SK-N-SH (cell line): ENCODE measurements around the gene APPL1.

Experiments used
- ELF1 ChIP-seq: IDR thresholded peaks from 2 replicates; pipeline ENCODE4 v1.4.0; 2012
- EP300 ChIP-seq, 2 experiments: IDR thresholded peaks; 2 replicates each; pipeline versions ENCODE4 v1.4.0 to v1.6.1; 2012; ENCODE audit warnings: borderline replicate concordance in 1 of 2, low read depth in 1 of 2, low read length in 1 of 2
- FOXJ3 ChIP-seq: sonication (generic); formaldehyde crosslinking; IDR thresholded peaks from 2 replicates; pipeline ENCODE4 v1.5.1; 2020; ENCODE audit warnings: mild to moderate bottlenecking, missing genetic modification reagents
- GABPA ChIP-seq: IDR thresholded peaks from 2 replicates; pipeline ENCODE4 v1.4.0; 2012; ENCODE audit warnings: low read depth, mild to moderate bottlenecking
- MXI1 ChIP-seq: IDR thresholded peaks from 2 replicates; pipeline ENCODE4 v1.6.1; 2012; ENCODE audit warnings: mild to moderate bottlenecking, low read depth, low read length, improper control_type of control experiment
- NRF1 ChIP-seq: IDR thresholded peaks from 2 replicates; pipeline ENCODE4 v1.6.1; 2012; ENCODE audit warnings: low read depth, mild to moderate bottlenecking, low read length
- POLR2AphosphoS5 ChIP-seq: IDR thresholded peaks from 2 replicates; pipeline ENCODE4 v1.6.1; 2012; ENCODE audit warnings: low read depth, low read length
- RCOR1 ChIP-seq: fragments of 150-350 bp; IDR thresholded peaks from 2 replicates; pipeline ENCODE4 v1.6.1; 2017; ENCODE audit warnings: antibody characterized with exemption, low read length
- RFX5 ChIP-seq: IDR thresholded peaks from 2 replicates; pipeline ENCODE4 v1.6.1; 2012; ENCODE audit warnings: mild to moderate bottlenecking, improper control_type of control experiment, low read length
- TEAD4 ChIP-seq: IDR thresholded peaks from 2 replicates; pipeline ENCODE4 v1.4.0; 2012; ENCODE audit warnings: mild to moderate bottlenecking, borderline replicate concordance; ENCODE audit not compliant: insufficient read depth
- YY1 ChIP-seq: IDR thresholded peaks from 2 replicates; pipeline ENCODE4 v1.4.0; 2012; ENCODE audit warnings: low read depth, mild to moderate bottlenecking
- TF ChIP-seq, protein P1 (sequence below): fragments of 200-600 bp; sonication (generic); IDR thresholded peaks from 2 replicates; pipeline ENCODE4 v1.6.1; 2017; ENCODE audit warnings: antibody characterized with exemption, mild to moderate bottlenecking, moderate library complexity
- TF ChIP-seq, protein P2 (sequence below): IDR thresholded peaks from 2 replicates; pipeline ENCODE4; 2012

DNA sequence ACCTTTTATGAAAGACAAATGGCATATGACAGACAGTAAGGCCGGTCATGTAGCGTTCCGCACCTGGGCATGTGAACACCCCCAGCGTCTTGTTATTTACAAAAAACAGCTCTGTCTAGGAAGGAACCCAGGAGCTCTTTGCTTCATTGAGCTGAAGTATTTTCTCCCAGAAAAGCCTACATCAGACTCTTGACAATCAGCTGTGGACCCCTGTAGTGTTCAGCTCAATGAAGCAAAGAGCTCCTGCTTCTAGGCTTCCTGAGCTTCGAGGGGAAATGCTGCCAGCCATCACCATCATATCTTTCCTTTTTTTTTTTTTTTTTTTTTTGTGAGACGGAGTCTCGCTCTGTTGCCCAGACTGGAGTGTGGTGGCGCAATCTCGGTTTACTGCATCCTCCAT, 60.9 kb downstream of the APPL1 start:
- TF ChIP-seq, protein P1, sequence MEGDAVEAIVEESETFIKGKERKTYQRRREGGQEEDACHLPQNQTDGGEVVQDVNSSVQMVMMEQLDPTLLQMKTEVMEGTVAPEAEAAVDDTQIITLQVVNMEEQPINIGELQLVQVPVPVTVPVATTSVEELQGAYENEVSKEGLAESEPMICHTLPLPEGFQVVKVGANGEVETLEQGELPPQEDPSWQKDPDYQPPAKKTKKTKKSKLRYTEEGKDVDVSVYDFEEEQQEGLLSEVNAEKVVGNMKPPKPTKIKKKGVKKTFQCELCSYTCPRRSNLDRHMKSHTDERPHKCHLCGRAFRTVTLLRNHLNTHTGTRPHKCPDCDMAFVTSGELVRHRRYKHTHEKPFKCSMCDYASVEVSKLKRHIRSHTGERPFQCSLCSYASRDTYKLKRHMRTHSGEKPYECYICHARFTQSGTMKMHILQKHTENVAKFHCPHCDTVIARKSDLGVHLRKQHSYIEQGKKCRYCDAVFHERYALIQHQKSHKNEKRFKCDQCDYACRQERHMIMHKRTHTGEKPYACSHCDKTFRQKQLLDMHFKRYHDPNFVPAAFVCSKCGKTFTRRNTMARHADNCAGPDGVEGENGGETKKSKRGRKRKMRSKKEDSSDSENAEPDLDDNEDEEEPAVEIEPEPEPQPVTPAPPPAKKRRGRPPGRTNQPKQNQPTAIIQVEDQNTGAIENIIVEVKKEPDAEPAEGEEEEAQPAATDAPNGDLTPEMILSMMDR: no peak
- TF ChIP-seq ELF1: no peak
- no peak for TF ChIP-seq GABPA
- TF ChIP-seq, protein P2, sequence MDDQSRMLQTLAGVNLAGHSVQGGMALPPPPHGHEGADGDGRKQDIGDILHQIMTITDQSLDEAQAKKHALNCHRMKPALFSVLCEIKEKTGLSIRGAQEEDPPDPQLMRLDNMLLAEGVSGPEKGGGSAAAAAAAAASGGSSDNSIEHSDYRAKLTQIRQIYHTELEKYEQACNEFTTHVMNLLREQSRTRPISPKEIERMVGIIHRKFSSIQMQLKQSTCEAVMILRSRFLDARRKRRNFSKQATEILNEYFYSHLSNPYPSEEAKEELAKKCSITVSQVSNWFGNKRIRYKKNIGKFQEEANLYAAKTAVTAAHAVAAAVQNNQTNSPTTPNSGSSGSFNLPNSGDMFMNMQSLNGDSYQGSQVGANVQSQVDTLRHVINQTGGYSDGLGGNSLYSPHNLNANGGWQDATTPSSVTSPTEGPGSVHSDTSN: no peak
- no peak for TF ChIP-seq YY1
- TF ChIP-seq RCOR1: no peak
- TF ChIP-seq FOXJ3 (CRISPR knock-in tag): no peak
- TF ChIP-seq MXI1: no peak
- no peak for TF ChIP-seq NRF1
- TF ChIP-seq EP300 (IDR thresholded peaks at IDR 0.05; ENCODE audit: borderline replicate concordance in 1 of 2, low read depth in 1 of 2, low read length in 1 of 2): no peak
- TF ChIP-seq POLR2AphosphoS5: no peak
- no peak for TF ChIP-seq TEAD4
- TF ChIP-seq RFX5: no peak
